ENCODE measurements around the gene BICRA.

DNA sequence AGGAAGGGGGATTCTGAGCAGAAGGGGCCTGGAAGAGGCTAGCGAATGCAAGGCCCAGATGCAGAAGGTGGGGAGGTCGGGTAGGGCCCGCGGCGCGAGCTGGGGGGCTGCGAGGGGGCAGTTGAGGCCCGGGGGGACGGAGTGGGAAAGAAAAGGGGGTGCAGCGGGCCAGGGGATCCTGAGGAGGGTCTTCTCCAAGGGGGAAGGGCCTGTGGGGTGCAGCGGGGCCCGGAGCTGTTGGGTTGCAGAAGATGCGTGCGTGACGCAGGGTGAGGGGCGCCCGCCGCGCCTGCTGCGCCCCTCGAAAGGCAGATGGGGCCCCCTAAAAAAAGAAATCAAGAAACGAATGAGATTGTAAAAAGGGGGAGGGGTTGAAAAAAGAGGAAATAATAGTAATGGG, 36.3 kb upstream of the BICRA start:
- TF ChIP-seq, protein P1, sequence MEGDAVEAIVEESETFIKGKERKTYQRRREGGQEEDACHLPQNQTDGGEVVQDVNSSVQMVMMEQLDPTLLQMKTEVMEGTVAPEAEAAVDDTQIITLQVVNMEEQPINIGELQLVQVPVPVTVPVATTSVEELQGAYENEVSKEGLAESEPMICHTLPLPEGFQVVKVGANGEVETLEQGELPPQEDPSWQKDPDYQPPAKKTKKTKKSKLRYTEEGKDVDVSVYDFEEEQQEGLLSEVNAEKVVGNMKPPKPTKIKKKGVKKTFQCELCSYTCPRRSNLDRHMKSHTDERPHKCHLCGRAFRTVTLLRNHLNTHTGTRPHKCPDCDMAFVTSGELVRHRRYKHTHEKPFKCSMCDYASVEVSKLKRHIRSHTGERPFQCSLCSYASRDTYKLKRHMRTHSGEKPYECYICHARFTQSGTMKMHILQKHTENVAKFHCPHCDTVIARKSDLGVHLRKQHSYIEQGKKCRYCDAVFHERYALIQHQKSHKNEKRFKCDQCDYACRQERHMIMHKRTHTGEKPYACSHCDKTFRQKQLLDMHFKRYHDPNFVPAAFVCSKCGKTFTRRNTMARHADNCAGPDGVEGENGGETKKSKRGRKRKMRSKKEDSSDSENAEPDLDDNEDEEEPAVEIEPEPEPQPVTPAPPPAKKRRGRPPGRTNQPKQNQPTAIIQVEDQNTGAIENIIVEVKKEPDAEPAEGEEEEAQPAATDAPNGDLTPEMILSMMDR (conservative IDR thresholded peaks at IDR 0.05; ENCODE audit: low read depth, low read length): no peak
- TF ChIP-seq RAD21 (IDR thresholded peaks at IDR 0.05; ENCODE audit: low read length) (no peak), FOS (IDR thresholded peaks at IDR 0.05; ENCODE audit: low read depth, low read length) (no peak), MAFK (IDR thresholded peaks at IDR 0.05; ENCODE audit: low read depth, low read length) (no peak), RCOR1 (IDR thresholded peaks at IDR 0.05; ENCODE audit: insufficient replicate concordance, low read length) (no peak), POLR2A (IDR thresholded peaks at IDR 0.05; ENCODE audit: low read depth, low read length) (no peak), SMC3 (IDR thresholded peaks at IDR 0.05; ENCODE audit: low read depth, low read length) (no peak), RFX5 (IDR thresholded peaks at IDR 0.05; ENCODE audit: low read depth, low read length) (no peak), CHD1 (IDR thresholded peaks at IDR 0.05; ENCODE audit: low read depth, low read length) (no peak), BHLHE40 (IDR thresholded peaks at IDR 0.05; ENCODE audit: low read depth, low read length) (no peak), CEBPB (IDR thresholded peaks at IDR 0.05; ENCODE audit: low read depth, low read length) (no peak)
- TF ChIP-seq, protein P2, sequence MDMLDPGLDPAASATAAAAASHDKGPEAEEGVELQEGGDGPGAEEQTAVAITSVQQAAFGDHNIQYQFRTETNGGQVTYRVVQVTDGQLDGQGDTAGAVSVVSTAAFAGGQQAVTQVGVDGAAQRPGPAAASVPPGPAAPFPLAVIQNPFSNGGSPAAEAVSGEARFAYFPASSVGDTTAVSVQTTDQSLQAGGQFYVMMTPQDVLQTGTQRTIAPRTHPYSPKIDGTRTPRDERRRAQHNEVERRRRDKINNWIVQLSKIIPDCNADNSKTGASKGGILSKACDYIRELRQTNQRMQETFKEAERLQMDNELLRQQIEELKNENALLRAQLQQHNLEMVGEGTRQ (IDR thresholded peaks at IDR 0.05; ENCODE audit: low read depth, low read length): no peak
